IMR-90 (cell line): ENCODE measurements around the gene AMBRA1.

Source experiments
- BHLHE40 ChIP-seq: fragments of 150-350 bp; IDR thresholded peaks from 2 replicates; pipeline ENCODE4 v1.6.1; 2016; ENCODE audit warnings: mild to moderate bottlenecking, low read depth, low read length
- CEBPB ChIP-seq: IDR thresholded peaks from 2 replicates; pipeline ENCODE4 v1.6.1; 2012; ENCODE audit warnings: low read depth, low read length, improper control_type of control experiment
- CTCF ChIP-seq: conservative IDR thresholded peaks from 2 replicates; pipeline ENCODE4 v1.5.1; 2012; ENCODE audit warnings: mild to moderate bottlenecking, low read depth, low read length, improper control_type of control experiment
- FOS ChIP-seq: fragments of 150-350 bp; IDR thresholded peaks from 2 replicates; pipeline ENCODE4 v1.6.1; 2016; ENCODE audit warnings: low read depth, low read length
- MAFK ChIP-seq: IDR thresholded peaks from 2 replicates; pipeline ENCODE4 v1.6.1; 2012; ENCODE audit warnings: low read depth, low read length, improper control_type of control experiment
- MAZ ChIP-seq: IDR thresholded peaks from 2 replicates; pipeline ENCODE4 v1.6.1; 2012; ENCODE audit warnings: low read depth, mild to moderate bottlenecking, low read length, improper control_type of control experiment, moderate library complexity, borderline replicate concordance
- POLR2A ChIP-seq: IDR thresholded peaks from 2 replicates; pipeline ENCODE4 v1.6.1; 2012; ENCODE audit warnings: mild to moderate bottlenecking, low read depth, low read length

- TF ChIP-seq CTCF (no peak), MAZ (no peak), MAFK (no peak), CEBPB (no peak), POLR2A (no peak), BHLHE40 (no peak), FOS (no peak)
Observed at GRCh38 chr11:46607516-46607915, 13.7 kb upstream of the AMBRA1 start.
